Osteocyte (in vitro differentiated cells): Measurements from ENCODE around the gene MAP3K7CL. TPM values are rescaled to one million over a fixed set of nuclear protein-coding genes. Genes with fewer than 3 reads are reported as not detected.
A peak's percentile ranks its signal among the peaks of the same experiment; 100 is the strongest.

ENCODE experiments used
- DNase-seq: peaks from one replicate; pipeline ENCODE4 v3.0.0; 2021; ENCODE audit warnings: mixed read lengths; ENCODE audit not compliant: unreplicated experiment; ENCODE audit errors: extremely low spot score
- H3K27ac Mint-ChIP-seq: one replicate; pipeline ENCODE4 v1.8.0; 2021; ENCODE audit warnings: mild to moderate bottlenecking, mixed read lengths; ENCODE audit not compliant: unreplicated experiment
- H3K27me3 Mint-ChIP-seq: one replicate; pipeline ENCODE4 v1.8.0; 2021; ENCODE audit warnings: mixed read lengths; ENCODE audit not compliant: unreplicated experiment
- H3K36me3 Mint-ChIP-seq: one replicate; pipeline ENCODE4 v1.8.0; 2021; ENCODE audit warnings: mixed read lengths; ENCODE audit not compliant: unreplicated experiment
- H3K4me1 Mint-ChIP-seq: one replicate; pipeline ENCODE4 v1.8.0; 2021; ENCODE audit warnings: mixed read lengths; ENCODE audit not compliant: unreplicated experiment
- H3K4me3 Mint-ChIP-seq: one replicate; pipeline ENCODE4 v1.8.0; 2021; ENCODE audit warnings: mild to moderate bottlenecking, moderate library complexity, mixed read lengths; ENCODE audit not compliant: unreplicated experiment
- H3K9me3 Mint-ChIP-seq: one replicate; pipeline ENCODE4 v1.8.0; 2021; ENCODE audit warnings: mixed read lengths; ENCODE audit not compliant: unreplicated experiment
- CTCF ChIP-seq: fragments of 200-600 bp; sonication (generic); IDR thresholded peaks from 2 replicates; pipeline ENCODE4 v1.5.0; 2021; ENCODE audit warnings: antibody characterized with exemption, mild to moderate bottlenecking, moderate library complexity
- total RNA-seq: library from RNA; stranded (reverse); gene quantifications from 2 replicates; pipeline ENCODE4 v1.2.1, GENCODE V29; 2021

Gene MAP3K7CL
- total RNA-seq, 1 donor from 2014 or later, result 1.8 TPM

GRCh38 chr21:29144736-29145353 is 14.4 kb downstream of the MAP3K7CL start:
- Mint-ChIP-seq H3K4me1 (peaks cover 36% of the 10 kb centered on the region), H3K9me3 (no peaks in the 10 kb centered on the region), H3K27ac (peak overlapping the region; percentile 96)

GRCh38 chr21:29145354-29145782 is 14.9 kb downstream of the MAP3K7CL start:
- peaks cover 36% of the 10 kb centered on the region for H3K4me1 Mint-ChIP-seq
- H3K27me3 Mint-ChIP-seq, result no peaks in the 10 kb centered on the region
- peak overlapping the region; percentile 27 for H3K4me3 Mint-ChIP-seq
- TF ChIP-seq CTCF, result no peak
- H3K27ac Mint-ChIP-seq, result peak overlapping the region; percentile 96
- no peaks in the 10 kb centered on the region for H3K9me3 Mint-ChIP-seq
- no peaks in the 10 kb centered on the region for H3K36me3 Mint-ChIP-seq
- DNase-seq, result no peak

More at GRCh38 chr21:29144736-29145353, 14.4 kb downstream of the MAP3K7CL start:
- no peaks in the 10 kb centered on the region for H3K27me3 Mint-ChIP-seq
- no peaks in the 10 kb centered on the region for H3K36me3 Mint-ChIP-seq
- TF ChIP-seq CTCF, result no peak
- H3K4me3 Mint-ChIP-seq, result no peak overlapping the region
- DNase-seq, result no peak

GRCh38 chr21:29145852-29146453 is 15.5 kb downstream of the MAP3K7CL start:
- DNase-seq, result no peak
- H3K4me1 Mint-ChIP-seq, result peaks cover 36% of the 10 kb centered on the region
- no peak for TF ChIP-seq CTCF
- no peaks in the 10 kb centered on the region for H3K36me3 Mint-ChIP-seq
- H3K4me3 Mint-ChIP-seq, result peak overlapping the region; percentile 27
- H3K27me3 Mint-ChIP-seq, result no peaks in the 10 kb centered on the region
- H3K27ac Mint-ChIP-seq, result peak overlapping the region; percentile 96
- H3K9me3 Mint-ChIP-seq, result no peaks in the 10 kb centered on the region

GRCh38 chr21:29146726-29147125 is 16.3 kb downstream of the MAP3K7CL start:
- no peak for DNase-seq
- H3K27ac Mint-ChIP-seq, result peak overlapping the region; percentile 96
- H3K36me3 Mint-ChIP-seq, result no peaks in the 10 kb centered on the region
- no peaks in the 10 kb centered on the region for H3K27me3 Mint-ChIP-seq
- TF ChIP-seq CTCF, result no peak
- H3K9me3 Mint-ChIP-seq, result no peaks in the 10 kb centered on the region
- H3K4me3 Mint-ChIP-seq, result no peak overlapping the region
- H3K4me1 Mint-ChIP-seq, result peaks cover 36% of the 10 kb centered on the region

GRCh38 chr21:29148530-29148929 is 18.1 kb downstream of the MAP3K7CL start:
- no peaks in the 10 kb centered on the region for H3K9me3 Mint-ChIP-seq
- H3K27ac Mint-ChIP-seq, result no peak overlapping the region
- no peaks in the 10 kb centered on the region for H3K27me3 Mint-ChIP-seq
- peaks cover 50% of the 10 kb centered on the region for H3K4me1 Mint-ChIP-seq
- no peak for TF ChIP-seq CTCF
- no peak for DNase-seq
- no peaks in the 10 kb centered on the region for H3K36me3 Mint-ChIP-seq
- H3K4me3 Mint-ChIP-seq, result no peak overlapping the region
